OCI-LY7 (cell line): ENCODE data around the gene MAPK8IP2. TPM values are rescaled to one million over a fixed set of nuclear protein-coding genes. Genes with fewer than 3 reads are reported as not detected.
"Not testable (repeated sequence)": the region's sequence is repeated elsewhere in the genome, so short reads cannot be mapped to it uniquely, and the experiment has no call there.

Experiments used
- BruUV-seq: library from RNA; stranded (reverse); fragments of 400-500 nt; replicated peaks from 2 replicates; lab custom pipeline; 2021; lab: Mats Ljungman, UMichigan
- CTCF ChIA-PET: fragments of 300-600 bp; sonication (Branson Sonifier 250); formaldehyde crosslinking; loops from one replicate; lab custom pipeline; 2022; ENCODE audit warnings: antibody characterized with exemption; ENCODE audit not compliant: unreplicated experiment; lab: Charles Lee
- POLR2A ChIA-PET: fragments of 300-600 bp; sonication (Branson Sonifier 250); formaldehyde crosslinking; loops from one replicate; lab custom pipeline; 2022; ENCODE audit warnings: antibody characterized with exemption; lab: Charles Lee
- DNase-seq: peaks from one replicate; pipeline ENCODE4 v3.0.0-alpha.2; 2015; ENCODE audit warnings: low spot score
- H2AFZ ChIP-seq: fragments of 200-600 bp; sonication (generic), shearing (Covaris generic); 2 replicates; pipeline ENCODE4 v1.6.1; 2014; ENCODE audit warnings: mild to moderate bottlenecking, antibody characterized with exemption, low read length, moderate library complexity
- H3K27ac ChIP-seq: fragments of 200-600 bp; sonication (generic); 2 replicates; pipeline ENCODE4 v1.5.1; 2014; ENCODE audit warnings: mixed run types, low read depth, mild to moderate bottlenecking, moderate library complexity, low read length, inconsistent platforms; ENCODE audit not compliant: poor library complexity, severe bottlenecking
- H3K36me3 ChIP-seq: fragments of 200-600 bp; sonication (generic); 2 replicates; pipeline ENCODE4 v1.6.1; 2014; ENCODE audit warnings: mild to moderate bottlenecking, antibody characterized with exemption, low read length, moderate library complexity, mixed read lengths; ENCODE audit not compliant: insufficient read depth
- H3K4me1 ChIP-seq: fragments of 200-600 bp; sonication (generic); 2 replicates; pipeline ENCODE4 v1.5.1; 2014; ENCODE audit warnings: mild to moderate bottlenecking, low read length; ENCODE audit not compliant: insufficient read depth, poor library complexity, severe bottlenecking
- H3K4me2 ChIP-seq: fragments of 200-600 bp; sonication (generic); 2 replicates; pipeline ENCODE4 v1.6.1; 2014; ENCODE audit warnings: mild to moderate bottlenecking, low read length
- H3K4me3 ChIP-seq: fragments of 200-600 bp; sonication (generic); 2 replicates; pipeline ENCODE4 v1.5.1; 2014; ENCODE audit warnings: mild to moderate bottlenecking, low read depth, low read length; ENCODE audit not compliant: poor library complexity, severe bottlenecking
- H3K79me2 ChIP-seq: fragments of 200-600 bp; sonication (generic); 2 replicates; pipeline ENCODE4 v1.6.1; 2016; ENCODE audit warnings: low read depth, mild to moderate bottlenecking, low read length, moderate library complexity, mixed read lengths; ENCODE audit not compliant: insufficient read depth
- H3K9me2 ChIP-seq: fragments of 200-600 bp; sonication (generic); 2 replicates; pipeline ENCODE4 v1.6.1; 2016; ENCODE audit warnings: mild to moderate bottlenecking, low read length, mixed read lengths; ENCODE audit not compliant: insufficient read depth
- H3K9me3 ChIP-seq: fragments of 200-600 bp; sonication (generic); 2 replicates; pipeline ENCODE4 v1.6.1; 2014; ENCODE audit warnings: mild to moderate bottlenecking, mixed run types, low read length, mixed read lengths
- H4K20me1 ChIP-seq: fragments of 200-600 bp; sonication (generic); 2 replicates; pipeline ENCODE4 v1.6.1; 2014; ENCODE audit warnings: mild to moderate bottlenecking, antibody characterized with exemption, low read length, moderate library complexity, mixed read lengths; ENCODE audit not compliant: insufficient read depth
- CTCF ChIP-seq: fragments of 200-600 bp; sonication (generic); conservative IDR thresholded peaks from 2 replicates; pipeline ENCODE4 v1.5.1; 2014; ENCODE audit warnings: mild to moderate bottlenecking, antibody characterized with exemption, low read length, moderate library complexity, mixed read lengths
- EZH2phosphoT487 ChIP-seq: fragments of 200-600 bp; sonication (generic); IDR thresholded peaks from 2 replicates; pipeline ENCODE4 v1.6.1; 2018; ENCODE audit warnings: low read depth, borderline replicate concordance, mild to moderate bottlenecking, mixed run types, antibody characterized with exemption, low read length, moderate library complexity, mixed read lengths
- intact Hi-C: fragments of 100-400 bp; cut with micrococcal nuclease; formaldehyde crosslinking; loops from one replicate; pipeline ENCODE4 v1.10.0; 2022; ENCODE audit not compliant: unreplicated experiment
- total RNA-seq, 2 experiments: library from RNA; depleted of rRNA in 1 of 2; stranded (reverse); fragments of >200 nt in 1 of 2; shearing (Covaris generic) in 1 of 2; gene quantifications; 2 replicates each; pipeline ENCODE4 v1.2.3, GENCODE V29; 2014 to 2022

MAPK8IP2 gene
- total RNA-seq, 2 experiments from 2014 or later, result 0.54 to 2.2 TPM

GRCh38 chr22:50612528-50613221 lies 12.1 kb downstream of the MAPK8IP2 start:
- Histone ChIP-seq H3K4me3 (no peak overlapping the region), H3K4me2 (no peak overlapping the region), H4K20me1 (no peaks in the 10 kb centered on the region), H3K79me2 (no peaks in the 10 kb centered on the region), H3K9me3 (no peaks in the 10 kb centered on the region), H3K27ac (no peak overlapping the region), H3K4me1 (peaks cover 8% of the 10 kb centered on the region), H3K36me3 (no peaks in the 10 kb centered on the region), H3K9me2 (no peaks in the 10 kb centered on the region), H2AFZ (no peak overlapping the region)
- BruUV-seq, result no TSS peak
- TF ChIP-seq CTCF, result no peak
- no peak for TF ChIP-seq EZH2phosphoT487
- ChIA-PET CTCF (interaction anchor here (0.6 kb wide), 1 partner anchor 87 kb away, joined by 5 read pairs; no protein-coding TSS in a partner anchor), POLR2A (interaction anchor here (1.2 kb wide), 1 partner anchor 29 kb away, joined by 3 read pairs; no protein-coding TSS in a partner anchor)
- intact Hi-C loops, result no loop called here
- DNase-seq, result peak; percentile 32

GRCh38 chr22:50613291-50613981 lies 12.8 kb downstream of the MAPK8IP2 start:
- no peaks in the 10 kb centered on the region for H3K36me3 ChIP-seq
- no peak overlapping the region for H3K4me2 ChIP-seq
- DNase-seq, result no peak
- no peak overlapping the region for H2AFZ ChIP-seq
- H3K4me3 ChIP-seq, result no peak overlapping the region
- TF ChIP-seq EZH2phosphoT487 (no peak), CTCF (no peak)
- H3K9me2 ChIP-seq, result no peaks in the 10 kb centered on the region
- intact Hi-C loops, result no loop called here
- H3K4me1 ChIP-seq, result peaks cover 8% of the 10 kb centered on the region
- H3K79me2 ChIP-seq, result no peaks in the 10 kb centered on the region
- ChIA-PET CTCF (interaction anchor here (0.6 kb wide), 1 partner anchor 88 kb away, joined by 5 read pairs; no protein-coding TSS in a partner anchor), POLR2A (interaction anchor here (0.7 to 1.2 kb wide), 2 partner anchors 26 to 29 kb away, joined by 3 to 4 read pairs; no protein-coding TSS in a partner anchor)
- H3K9me3 ChIP-seq, result no peaks in the 10 kb centered on the region
- no peak overlapping the region for H3K27ac ChIP-seq
- no TSS peak for BruUV-seq
- no peaks in the 10 kb centered on the region for H4K20me1 ChIP-seq

- BruUV-seq, H3K9me3 ChIP-seq, DNase-seq, H3K4me2 ChIP-seq, H3K9me2 ChIP-seq, H3K79me2 ChIP-seq, H3K27ac ChIP-seq, H2AFZ ChIP-seq, H3K4me3 ChIP-seq, intact Hi-C loops, H3K36me3 ChIP-seq, H3K4me1 ChIP-seq, H4K20me1 ChIP-seq: not testable (repeated sequence)
- CTCF ChIA-PET, result interaction anchor here (0.6 kb wide), 1 partner anchor 89 kb away, joined by 5 read pairs; no protein-coding TSS in a partner anchor
- POLR2A ChIA-PET, result interaction anchor here (0.7 kb wide), 2 partner anchors 15 to 27 kb away, joined by 4 to 6 read pairs; no protein-coding TSS in a partner anchor
Measured at GRCh38 chr22:50614296-50614695, 13.7 kb downstream of the MAPK8IP2 start.
